ENCODE results near the gene DNAH12. TPM values are rescaled to one million over a fixed set of nuclear protein-coding genes. Genes with fewer than 3 reads are reported as not detected.
A peak's percentile ranks its signal among the peaks of the same experiment; 100 is the strongest.

The DNAH12 gene
- total and polyA plus RNA-seq, 2 of the 13 experiments (the other 11 are each of a cell fraction or from before 2014, with no cell fraction given), result 0.11 TPM

GRCh38 chr3:57397175-57398026 lies 146.7 kb downstream of the DNAH12 start (continued):
- TF ChIP-seq ZBTB2 (CRISPR knock-in tag; IDR thresholded peaks at IDR 0.05; ENCODE audit: low read depth), result no peak
- TF ChIP-seq ZNF792 (CRISPR knock-in tag; IDR thresholded peaks at IDR 0.05), result no peak
- TF ChIP-seq PRPF4 (IDR thresholded peaks at IDR 0.05; ENCODE audit: low read depth, low read length, poor library complexity, severe bottlenecking), result no peak
- TF ChIP-seq NKX3-1 (CRISPR knock-in tag; IDR thresholded peaks at IDR 0.05), result no peak
- TF ChIP-seq FOSL2 (CRISPR knock-in tag; IDR thresholded peaks at IDR 0.05), result peak; percentile 47
- no peak for TF ChIP-seq MAF1 (CRISPR knock-in tag; IDR thresholded peaks at IDR 0.05; ENCODE audit: borderline replicate concordance)
- 0 out of 2 replicates have a peak, but pooled peaks have one; percentile 21 for TF ChIP-seq ZFX (CRISPR knock-in tag; IDR thresholded peaks at IDR 0.05; ENCODE audit: low read depth)
- TF ChIP-seq ZNF619 (CRISPR knock-in tag; IDR thresholded peaks at IDR 0.05), result no peak
- TF ChIP-seq SIX1 (CRISPR knock-in tag; IDR thresholded peaks at IDR 0.05; ENCODE audit: borderline replicate concordance), result no peak
- TF ChIP-seq ZNF362 (CRISPR knock-in tag; IDR thresholded peaks at IDR 0.05; ENCODE audit: borderline replicate concordance), result no peak
- no peak for TF ChIP-seq ZNF781 (CRISPR knock-in tag; IDR thresholded peaks at IDR 0.05; ENCODE audit: borderline replicate concordance, not compliant biosample characterization)
- TF ChIP-seq GMEB2 (CRISPR knock-in tag; IDR thresholded peaks at IDR 0.05; ENCODE audit: low read depth), result no peak
- TF ChIP-seq SOX6 (IDR thresholded peaks at IDR 0.05), result no peak
- TF ChIP-seq SOX6 (CRISPR knock-in tag; IDR thresholded peaks at IDR 0.05), result 0 out of 2 replicates have a peak, but pooled peaks have one; percentile 18
- no peak for TF ChIP-seq NFYB (CRISPR knock-in tag; IDR thresholded peaks at IDR 0.05)
- no peak for TF ChIP-seq ZNF552 (CRISPR knock-in tag; IDR thresholded peaks at IDR 0.05; ENCODE audit: borderline replicate concordance)
- TF ChIP-seq USF2 (IDR thresholded peaks at IDR 0.05; ENCODE audit: low read depth, low read length), result no peak
- TF ChIP-seq USF2 (CRISPR knock-in tag; IDR thresholded peaks at IDR 0.05; ENCODE audit: borderline replicate concordance), result no peak
- TF ChIP-seq ZNF317 (CRISPR knock-in tag; IDR thresholded peaks at IDR 0.05), result no peak
- no peak for TF ChIP-seq ZNF276 (CRISPR knock-in tag; IDR thresholded peaks at IDR 0.05; ENCODE audit: low read depth)
- TF ChIP-seq SRY (CRISPR knock-in tag; IDR thresholded peaks at IDR 0.05), result no peak
- TF ChIP-seq SCMH1 (CRISPR knock-in tag; IDR thresholded peaks at IDR 0.05; ENCODE audit: borderline replicate concordance), result no peak

All from HepG2 (cell line).